H54 (cell line): ENCODE results near the gene MAMLD1.

Experiments used
- DNase-seq: peaks from one replicate; pipeline ENCODE4 v3.0.0; 2011; ENCODE audit warnings: low spot score, mixed read lengths; ENCODE audit not compliant: insufficient read length
- FAIRE-seq: peaks from 3 replicates; lab custom pipeline; 2011; peaks lifted over from hg19 to GRCh38; lab: Jason Lieb, UNC
- POLR2A ChIP-seq: IDR thresholded peaks from 2 replicates; pipeline ENCODE4 v1.6.1; 2011; ENCODE audit warnings: low read depth, mild to moderate bottlenecking, low read length

Gene MAMLD1

DNA sequence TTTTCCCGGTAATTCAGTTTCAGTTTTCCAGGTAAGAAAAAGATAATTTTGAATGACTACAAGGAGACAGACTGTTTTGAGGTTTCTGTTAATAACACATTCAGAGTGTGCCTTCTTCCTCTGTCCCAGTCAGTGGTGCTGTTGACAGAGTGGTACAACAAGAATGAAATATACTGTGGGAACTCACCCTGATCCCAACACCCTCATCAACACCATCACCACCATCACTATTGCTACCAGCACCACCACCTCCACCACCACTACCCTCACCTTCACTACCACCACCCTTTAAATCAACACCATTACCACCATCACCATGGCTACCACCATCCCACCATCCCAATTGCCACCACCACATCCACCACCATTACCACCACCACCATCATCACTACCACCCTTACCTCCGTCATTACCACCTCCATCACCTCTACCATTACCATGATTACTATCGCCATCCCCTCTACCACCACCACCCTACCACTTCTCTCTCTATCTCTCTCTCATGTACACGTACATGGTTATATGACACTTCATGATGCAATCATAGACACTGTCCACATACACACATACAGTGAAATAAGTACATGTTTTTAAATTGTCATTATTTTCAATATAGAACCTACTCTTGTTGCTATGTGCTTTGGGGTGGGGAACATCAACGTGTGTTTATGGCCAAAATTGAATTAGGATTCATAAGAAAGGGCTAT lies 91.5 kb downstream of the MAMLD1 start:
- DNase-seq (no peak), FAIRE-seq (no peak)
- TF ChIP-seq POLR2A: no peak

DNA sequence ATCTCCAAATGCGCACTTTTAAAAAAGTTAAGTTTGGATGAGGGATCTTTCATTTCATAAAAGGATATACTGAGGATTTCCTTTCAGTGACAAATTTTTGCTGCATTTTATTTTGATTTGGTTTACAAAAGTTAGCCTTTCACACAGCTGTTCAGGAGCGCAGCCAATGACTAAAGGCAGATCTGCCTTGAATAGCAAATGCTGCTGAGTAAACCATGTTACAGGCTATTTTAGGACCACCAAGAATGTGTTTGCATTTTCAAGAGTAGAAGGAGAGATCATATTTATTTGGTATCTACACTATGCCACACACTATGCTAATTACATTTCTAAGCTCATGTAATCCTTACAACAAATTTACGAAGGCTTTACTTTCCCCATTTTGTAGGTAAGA lies 92.1 kb downstream of the MAMLD1 start:
- DNase-seq (no peak), FAIRE-seq (no peak)
- no peak for TF ChIP-seq POLR2A

DNA sequence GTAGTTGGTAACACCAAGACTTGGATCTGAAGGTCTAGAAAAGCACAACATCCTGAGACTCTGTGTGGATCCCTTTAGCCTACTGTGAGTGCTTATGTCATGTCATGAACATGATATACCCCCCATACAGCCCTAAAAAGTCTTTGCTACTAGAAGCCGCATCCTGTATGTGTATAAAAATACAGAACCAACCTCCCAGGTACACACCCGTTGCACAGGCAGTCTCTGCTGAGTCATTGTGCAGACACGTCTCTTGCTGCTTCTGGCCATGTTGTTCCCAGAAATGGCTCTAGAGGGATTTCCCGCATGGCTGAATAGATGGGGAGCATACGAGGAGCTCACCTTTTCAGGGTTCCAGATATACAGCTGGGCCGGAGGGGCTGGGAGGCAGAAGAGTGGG lies 93.3 kb downstream of the MAMLD1 start:
- no peak for TF ChIP-seq POLR2A
- DNase-seq: no peak
- no peak for FAIRE-seq

DNA sequence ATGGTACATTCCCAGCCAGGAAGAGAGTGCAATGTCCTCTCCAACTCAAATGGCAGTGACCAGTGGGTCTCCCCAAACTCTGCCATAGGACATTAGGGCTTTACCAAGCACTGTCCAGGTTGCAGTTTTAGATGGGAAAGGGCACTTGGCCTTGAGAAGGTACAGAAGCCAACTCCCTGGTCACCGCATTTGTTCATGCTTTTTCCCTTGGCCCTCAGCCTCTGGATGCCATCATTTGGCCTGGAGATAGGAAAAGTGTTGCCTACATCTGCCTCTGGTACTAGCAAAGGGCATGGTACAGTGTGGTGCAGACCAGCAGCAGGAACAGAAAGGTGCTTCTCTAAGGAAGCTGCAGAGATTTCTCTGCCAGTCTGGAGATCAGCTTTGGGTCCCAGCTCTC lies 93.8 kb downstream of the MAMLD1 start:
- FAIRE-seq: no peak
- no peak for DNase-seq
- no peak for TF ChIP-seq POLR2A

DNA sequence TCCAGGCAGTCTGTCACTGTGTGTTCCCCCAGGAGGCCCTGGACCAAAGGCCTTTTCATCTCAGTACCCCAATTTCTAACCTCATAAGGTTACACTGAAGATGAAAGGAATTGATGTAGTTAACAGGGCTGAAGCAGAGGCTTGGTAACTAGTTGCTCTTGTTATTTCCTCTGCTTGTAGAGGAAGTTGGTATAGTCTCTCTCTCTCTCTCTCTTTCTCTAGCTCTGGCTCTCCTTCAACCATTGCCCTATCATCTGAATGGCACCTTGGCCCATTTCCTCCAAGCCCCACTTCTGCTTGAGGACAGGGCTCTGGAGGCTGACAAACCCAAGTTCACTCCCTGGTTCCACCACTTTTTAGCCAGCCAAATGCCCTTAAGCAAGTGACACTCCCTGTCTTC lies 96.1 kb downstream of the MAMLD1 start:
- no peak for FAIRE-seq
- no peak for DNase-seq
- no peak for TF ChIP-seq POLR2A

DNA sequence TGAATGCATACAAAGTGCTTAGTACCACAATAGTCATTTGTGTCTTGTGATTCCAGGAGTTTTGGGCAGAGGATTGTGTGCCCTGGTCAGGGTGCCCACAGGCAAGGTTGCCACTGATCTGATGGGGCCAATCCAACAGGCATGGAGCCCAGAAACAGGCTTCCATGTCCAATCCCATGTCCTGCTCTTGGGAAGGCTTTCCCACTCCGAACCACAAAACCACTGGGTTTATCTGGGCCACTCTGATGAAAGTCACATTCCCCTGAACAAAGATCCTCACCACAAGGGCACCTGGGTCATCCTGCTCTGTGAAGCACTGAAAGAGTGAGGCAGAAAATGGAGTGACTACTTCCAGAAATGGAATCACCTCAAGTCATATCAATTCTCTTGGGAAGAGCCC lies 96.9 kb downstream of the MAMLD1 start:
- no peak for TF ChIP-seq POLR2A
- DNase-seq (no peak), FAIRE-seq (no peak)

DNA sequence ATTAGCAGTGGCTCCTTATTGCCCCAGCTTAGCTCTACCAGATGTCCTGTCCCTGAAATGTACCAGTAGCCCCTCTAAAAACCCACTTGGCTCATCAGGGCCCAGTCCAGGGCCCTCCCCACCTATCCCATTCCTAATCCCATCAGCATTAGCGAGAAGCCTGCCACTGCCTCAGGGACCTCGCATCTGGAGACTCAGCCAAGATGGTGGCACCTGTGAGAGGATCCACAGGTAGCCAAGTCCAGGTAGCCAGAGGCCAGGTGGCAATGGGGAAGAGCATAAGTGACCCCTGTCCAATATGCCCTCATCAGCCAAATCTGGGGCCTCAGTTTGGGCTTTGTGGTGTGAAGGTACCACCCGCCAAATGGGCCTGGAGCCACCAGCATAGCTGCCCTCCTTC lies 97.7 kb downstream of the MAMLD1 start:
- TF ChIP-seq POLR2A: no peak
- FAIRE-seq (no peak), DNase-seq (no peak)

DNA sequence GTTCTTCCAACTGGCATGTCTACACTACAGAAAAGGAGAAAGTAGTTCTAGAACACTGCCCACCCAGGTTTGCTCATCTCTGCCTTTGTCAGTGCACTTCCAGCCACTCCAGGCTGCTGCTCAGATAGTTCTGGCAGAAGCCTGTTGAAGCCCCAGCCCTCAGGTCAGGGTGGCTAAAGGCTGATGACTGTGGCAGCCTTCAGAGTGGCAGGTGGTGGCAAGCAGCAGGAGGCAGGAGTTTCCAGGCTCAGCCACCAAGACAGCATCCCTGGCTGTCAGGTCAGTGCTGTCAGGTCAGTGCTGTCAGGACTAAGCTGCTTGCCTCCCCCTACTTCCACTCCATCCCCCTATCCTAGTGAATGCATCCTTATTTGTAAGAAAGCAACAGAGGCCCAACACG lies 100.4 kb downstream of the MAMLD1 start:
- FAIRE-seq (no peak), DNase-seq (no peak)
- TF ChIP-seq POLR2A: no peak

DNA sequence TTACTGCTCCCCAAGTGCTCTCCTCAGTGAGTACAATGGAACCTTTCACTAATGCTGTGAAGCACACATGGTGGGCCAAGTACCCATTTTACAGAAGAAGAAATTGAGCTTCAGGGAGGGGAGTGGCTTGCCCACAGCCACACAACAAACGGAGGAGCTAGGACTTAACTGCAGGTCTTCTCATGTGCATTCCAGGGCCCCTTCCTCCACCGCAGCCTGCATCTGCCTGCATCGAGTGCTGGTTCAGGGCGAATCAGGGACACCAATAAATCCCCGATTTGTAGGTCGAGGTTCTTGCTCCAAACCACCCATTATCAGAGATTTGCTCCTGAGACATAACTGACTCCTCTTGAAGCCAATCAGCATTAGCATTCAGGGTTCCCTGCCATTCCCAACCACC lies 100.9 kb downstream of the MAMLD1 start:
- no peak for FAIRE-seq
- no peak for TF ChIP-seq POLR2A
- DNase-seq: no peak

DNA sequence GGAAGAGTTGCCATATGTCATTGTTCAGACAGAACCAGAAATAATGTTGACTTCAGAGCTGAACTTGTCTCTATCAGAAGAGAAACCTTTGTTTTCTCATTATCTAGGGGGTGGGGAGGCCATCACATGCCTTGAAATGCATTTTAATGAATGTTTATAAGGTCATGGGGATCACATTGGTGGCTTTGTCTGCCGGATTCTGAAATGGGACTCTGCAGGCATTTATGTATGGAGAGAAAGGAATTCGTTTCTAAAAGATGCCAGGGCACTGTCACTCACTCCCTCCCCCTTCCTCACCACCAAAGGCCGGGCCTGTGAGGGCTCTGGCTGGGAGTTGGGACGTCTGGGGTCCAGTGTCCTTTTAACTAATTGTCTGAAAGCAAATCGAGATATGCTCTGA lies 102.2 kb downstream of the MAMLD1 start:
- no peak for DNase-seq
- no peak for FAIRE-seq
- TF ChIP-seq POLR2A: no peak

DNA sequence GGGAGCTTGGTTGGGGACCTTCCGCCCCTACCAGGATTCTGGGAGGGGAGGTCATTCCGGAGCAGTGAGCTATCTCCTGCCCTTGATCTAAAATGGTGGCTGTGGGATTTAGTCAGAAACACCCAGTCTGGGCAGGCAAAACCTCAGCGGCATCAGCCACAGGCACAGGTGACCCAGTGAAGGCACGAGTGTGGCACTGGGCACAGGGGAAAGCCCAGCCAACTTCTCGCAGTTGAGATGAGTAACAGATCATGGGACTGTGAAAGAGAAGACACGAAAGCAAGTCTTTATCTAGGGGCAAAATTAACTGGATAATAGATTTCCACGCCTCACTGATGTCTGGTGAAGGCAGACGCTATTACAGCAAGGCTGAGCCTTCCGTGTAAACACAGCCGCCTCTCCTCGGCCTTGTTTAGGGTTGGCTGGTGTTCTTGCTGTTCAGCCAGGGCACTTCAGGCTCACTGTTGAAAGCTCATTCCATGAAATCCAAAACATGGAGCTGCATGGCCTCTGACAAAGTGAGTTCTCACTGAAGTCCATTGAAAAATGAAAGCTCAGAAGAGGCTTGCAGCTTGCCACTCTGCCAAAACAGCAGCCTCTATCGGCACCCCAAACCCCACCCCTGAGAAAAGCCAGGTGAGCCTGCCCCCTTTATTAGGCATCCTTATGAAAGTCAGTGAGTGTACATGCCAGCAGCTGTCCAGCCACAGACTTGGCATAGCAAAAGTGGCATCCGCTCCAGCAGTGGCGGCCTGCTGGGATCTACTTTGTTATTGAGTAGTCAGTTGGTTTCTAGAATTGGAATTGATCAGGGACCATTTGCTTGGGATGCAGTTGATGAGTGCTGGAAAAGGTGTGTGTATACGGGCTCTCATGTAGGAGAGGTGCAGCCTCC lies 103.0 kb downstream of the MAMLD1 start:
- no peak for FAIRE-seq
- TF ChIP-seq POLR2A: no peak

DNA sequence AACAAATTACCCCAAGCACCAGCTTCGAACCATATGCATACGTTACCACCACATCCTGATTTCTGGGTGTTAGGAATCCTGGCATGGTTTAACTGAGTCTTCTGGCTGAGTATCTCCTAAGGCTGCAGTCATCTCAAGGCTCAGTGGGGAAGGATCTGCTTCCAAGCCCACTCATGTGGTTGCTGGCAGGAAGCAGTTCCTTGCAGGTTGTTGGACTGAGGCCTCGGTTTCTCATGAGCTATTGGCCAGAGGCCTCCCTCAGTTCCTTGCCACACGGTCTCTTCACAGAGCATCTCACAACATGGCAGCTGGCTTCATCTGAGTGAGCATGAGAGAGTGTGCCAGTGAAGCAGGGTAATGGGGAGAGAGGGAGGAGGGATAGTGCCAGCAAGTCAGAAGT lies 109.2 kb downstream of the MAMLD1 start:
- DNase-seq (no peak), FAIRE-seq (no peak)
- no peak for TF ChIP-seq POLR2A

More for the DNA sequence above, 103.0 kb downstream of the MAMLD1 start:
- DNase-seq: no peak

DNA sequence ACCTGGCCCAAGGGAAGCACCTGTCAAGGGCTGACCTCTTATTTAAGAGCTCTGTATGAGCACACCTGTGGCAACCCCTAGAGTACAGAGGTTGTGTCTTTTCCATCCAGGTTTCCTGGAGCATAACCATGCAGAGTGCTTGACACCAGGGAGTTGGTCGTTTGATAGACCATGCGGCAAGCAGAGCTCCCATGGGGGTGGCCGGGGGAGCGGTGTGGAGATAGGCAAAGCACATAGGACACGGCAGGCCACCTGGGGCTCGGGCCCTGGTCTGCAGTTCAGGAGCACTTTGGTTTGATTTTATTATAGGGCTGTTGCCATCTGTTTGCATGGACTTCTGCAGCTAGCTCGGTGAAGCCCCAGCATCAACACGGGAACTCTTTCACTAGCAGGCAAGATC lies 110.3 kb downstream of the MAMLD1 start:
- no peak for TF ChIP-seq POLR2A
- no peak for DNase-seq
- no peak for FAIRE-seq

DNA sequence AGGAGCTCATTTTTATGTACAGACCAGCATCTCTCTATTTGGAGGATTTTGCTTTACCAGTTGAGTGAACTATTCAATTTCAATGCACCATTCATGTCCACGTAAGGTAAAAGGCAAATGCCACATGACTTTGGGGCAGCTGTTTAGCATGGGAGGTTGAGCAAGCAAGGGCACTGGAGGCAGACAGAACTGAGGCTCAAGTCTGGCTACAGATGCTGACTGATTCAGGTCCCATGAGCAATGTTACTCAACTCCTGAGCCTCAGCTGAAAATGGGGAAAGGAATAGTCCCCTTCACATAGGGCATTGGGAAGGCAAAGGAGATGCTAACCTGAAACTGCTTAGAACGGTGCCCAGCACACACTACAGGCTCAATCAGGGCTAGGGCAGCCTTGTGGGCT lies 112.3 kb downstream of the MAMLD1 start:
- no peak for TF ChIP-seq POLR2A
- DNase-seq (no peak), FAIRE-seq (no peak)

DNA sequence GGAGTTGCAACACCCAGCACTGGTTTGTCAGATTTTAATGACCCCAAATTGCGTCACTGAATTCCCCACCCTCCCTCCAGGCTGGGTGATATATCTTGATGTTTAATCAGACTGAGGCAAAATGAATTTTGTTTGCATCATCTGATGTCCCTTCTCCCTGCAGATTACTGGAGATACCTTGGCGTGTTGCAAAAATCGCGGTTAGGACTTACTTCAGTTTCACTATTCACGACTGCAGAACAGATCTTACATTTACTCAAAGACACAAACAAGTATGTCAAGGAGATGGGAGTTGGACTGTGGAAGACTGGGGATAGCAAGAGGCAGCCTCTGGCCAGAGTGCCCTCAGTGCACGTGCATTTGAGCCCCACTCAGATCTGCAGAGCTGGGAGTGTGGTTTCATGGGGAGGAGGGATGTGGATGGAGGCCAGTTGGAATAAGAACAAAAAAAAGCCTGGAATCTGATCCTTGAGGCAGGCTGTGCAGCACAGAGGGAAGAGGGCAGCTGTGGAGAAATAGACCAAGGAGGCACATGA lies 113.1 kb downstream of the MAMLD1 start:
- TF ChIP-seq POLR2A: no peak
- DNase-seq (no peak), FAIRE-seq (no peak)
